K562 (cell line): ENCODE data around the gene VARS1. TPM values are rescaled to one million over a fixed set of nuclear protein-coding genes. Genes with fewer than 3 reads are reported as not detected.
A peak's percentile ranks its signal among the peaks of the same experiment; 100 is the strongest.

ENCODE experiments used
- ATF1 ChIP-seq, 2 experiments: fragments of 450-650 bp in 1 of 2; IDR thresholded peaks; 2 replicates each; pipeline ENCODE4 v1.6.1; 2016; ENCODE audit warnings: missing compliant biosample characterization in 1 of 2, missing genetic modification characterization in 1 of 2
- BRD4 ChIP-seq: fragments of 200-600 bp; sonication (generic); IDR thresholded peaks from 2 replicates; pipeline ENCODE4 v1.6.1; 2017; ENCODE audit warnings: inconsistent platforms
- CXXC5 ChIP-seq: fragments of 250-450 bp; sonication (Bioruptor Pico); IDR thresholded peaks from 2 replicates; pipeline ENCODE4 v1.8.0; 2022; ENCODE audit warnings: inconsistent platforms, mild to moderate bottlenecking, moderate library complexity
- MYC ChIP-seq, 2 experiments: fragments of 250-450 bp in 1 of 2; sonication (Bioruptor Pico) in 1 of 2; IDR thresholded peaks; 2 replicates each; pipeline versions ENCODE4 v1.5.1 to v1.6.1; 2012 to 2021; ENCODE audit warnings: low read depth in 2 of 2, borderline replicate concordance in 1 of 2, improper control_type of control experiment in 1 of 2, low read length in 1 of 2, mild to moderate bottlenecking in 1 of 2, moderate library complexity in 1 of 2
- NR4A1 ChIP-seq, 2 experiments: fragments of 250-450 bp in 1 of 2; fragments of 450-650 bp in 1 of 2; sonication (Bioruptor Pico) in 1 of 2; IDR thresholded peaks; 2 replicates each; pipeline versions ENCODE4 v1.4.0 to v1.6.1; 2016 to 2020; ENCODE audit warnings: mild to moderate bottlenecking in 2 of 2, missing compliant biosample characterization in 1 of 2, missing genetic modification characterization in 1 of 2, moderate library complexity in 1 of 2
- PHF8 ChIP-seq: fragments of 200-600 bp; sonication (generic); IDR thresholded peaks from 2 replicates; pipeline ENCODE4 v1.6.1; 2012; ENCODE audit warnings: mixed run types, mild to moderate bottlenecking, inconsistent platforms, low read length, moderate library complexity, borderline replicate concordance
- POLR3A ChIP-seq: IDR thresholded peaks from 2 replicates; pipeline ENCODE4 v1.6.1; 2011; ENCODE audit warnings: borderline replicate concordance, mild to moderate bottlenecking, moderate library complexity; ENCODE audit not compliant: insufficient read length, insufficient read depth; ENCODE audit errors: extremely low read depth
- SMC3 ChIP-seq: conservative IDR thresholded peaks from 2 replicates; pipeline ENCODE4 v1.6.1; 2011; ENCODE audit warnings: low read depth, low read length, improper control_type of control experiment; ENCODE audit not compliant: insufficient read depth
- ZNF212 ChIP-seq: fragments of 450-650 bp; formaldehyde crosslinking; IDR thresholded peaks from 2 replicates; pipeline ENCODE4 v1.4.0; 2020; ENCODE audit warnings: mild to moderate bottlenecking
- ZNF551 ChIP-seq: fragments of 250-450 bp; sonication (Bioruptor Pico); IDR thresholded peaks from 2 replicates; pipeline ENCODE4 v1.5.0; 2021; ENCODE audit warnings: mild to moderate bottlenecking, moderate library complexity
- polyA plus RNA-seq, 8 experiments: library from polyadenylated mRNA; depleted of rRNA in 4 of 8; stranded (reverse) in 5 of 8; unstranded in 3 of 8; fragments of >200 nt; fragmentation: Nextera tagmentation in 2 of 8; fragmentation: Illumina TruSeq in 1 of 8; extraction: Ambion mirVana in 2 of 8; extraction: Trizol in 1 of 8; gene quantifications; 2 replicates each; pipeline versions ENCODE4 v1.2.1 to v1.2.3, GENCODE V29; 2011 to 2014; ENCODE audit warnings: inconsistent platforms in 1 of 8, missing spikeins in 1 of 8
- total RNA-seq, 7 experiments: library from RNA; depleted of rRNA in 6 of 7; stranded (reverse); fragments of >200 nt in 6 of 7; fragmentation: Illumina TruSeq in 2 of 7; extraction: Trizol in 2 of 7; gene quantifications; 2 replicates each; pipeline versions ENCODE4 v1.2.1 to v1.2.3, GENCODE V29; 2011 to 2021; ENCODE audit warnings: low replicate concordance in 1 of 7
- TF ChIP-seq, protein P1 (sequence below): fragments of 450-650 bp; formaldehyde crosslinking; IDR thresholded peaks from 2 replicates; pipeline ENCODE4 v1.4.0; 2022; ENCODE audit warnings: missing genetic modification characterization
- TF ChIP-seq, protein P2 (sequence below): sonication (generic); formaldehyde crosslinking; IDR thresholded peaks from 2 replicates; pipeline ENCODE4 v1.5.0; 2020; ENCODE audit warnings: missing genetic modification reagents
- TF ChIP-seq, protein P3 (sequence below), 2 experiments: IDR thresholded peaks; 2 replicates each; pipeline ENCODE4 v1.6.1; 2012; ENCODE audit warnings: improper control_type of control experiment in 2 of 2, low read depth in 2 of 2, low read length in 2 of 2, borderline replicate concordance in 1 of 2
- TF ChIP-seq, protein P4 (sequence below): sonication (generic); formaldehyde crosslinking; IDR thresholded peaks from 2 replicates; pipeline ENCODE4 v1.8.0; 2022; ENCODE audit warnings: mild to moderate bottlenecking, missing genetic modification reagents

The VARS1 gene
- total and polyA plus RNA-seq, 9 of the 15 experiments (the other 6 are each of a cell fraction or from before 2014, with no cell fraction given): 2.9 to 488 (median 130) TPM

DNA sequence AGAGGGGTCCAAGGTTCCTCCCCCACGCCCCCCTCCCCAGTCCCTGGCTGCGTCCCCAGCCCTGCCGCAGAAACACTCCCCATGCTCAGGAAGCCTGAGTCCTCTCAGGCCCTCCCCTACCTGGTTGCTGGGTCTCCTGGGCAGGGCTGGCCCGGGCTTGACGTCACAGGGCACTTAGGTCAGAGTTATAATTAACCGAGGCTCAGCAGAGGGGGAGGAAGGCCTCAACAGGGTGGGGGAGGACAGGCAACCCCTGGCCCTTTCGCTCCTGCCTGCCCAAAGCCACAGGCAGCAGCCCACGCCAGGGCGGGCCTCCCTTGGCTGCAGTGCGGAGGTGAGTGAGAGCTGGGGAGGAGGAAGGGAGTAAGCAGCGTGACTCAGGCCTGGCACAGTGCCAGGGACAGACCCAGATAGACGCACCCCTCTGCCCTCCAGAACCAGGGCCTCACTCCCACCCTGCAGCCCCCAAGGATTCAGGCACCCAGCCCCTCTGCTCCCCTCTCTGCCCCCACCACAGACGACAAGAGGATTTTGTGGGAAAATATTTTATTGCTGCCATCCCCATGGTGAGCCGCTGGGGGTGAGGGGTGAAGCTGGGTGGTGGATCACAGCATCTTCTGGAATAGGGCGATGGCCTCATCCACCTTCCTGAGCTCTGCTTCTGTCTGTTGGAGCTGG, 18.4 kb downstream of the VARS1 start, which contains the start of gene VWA7 (continued):
- TF ChIP-seq, protein P1, sequence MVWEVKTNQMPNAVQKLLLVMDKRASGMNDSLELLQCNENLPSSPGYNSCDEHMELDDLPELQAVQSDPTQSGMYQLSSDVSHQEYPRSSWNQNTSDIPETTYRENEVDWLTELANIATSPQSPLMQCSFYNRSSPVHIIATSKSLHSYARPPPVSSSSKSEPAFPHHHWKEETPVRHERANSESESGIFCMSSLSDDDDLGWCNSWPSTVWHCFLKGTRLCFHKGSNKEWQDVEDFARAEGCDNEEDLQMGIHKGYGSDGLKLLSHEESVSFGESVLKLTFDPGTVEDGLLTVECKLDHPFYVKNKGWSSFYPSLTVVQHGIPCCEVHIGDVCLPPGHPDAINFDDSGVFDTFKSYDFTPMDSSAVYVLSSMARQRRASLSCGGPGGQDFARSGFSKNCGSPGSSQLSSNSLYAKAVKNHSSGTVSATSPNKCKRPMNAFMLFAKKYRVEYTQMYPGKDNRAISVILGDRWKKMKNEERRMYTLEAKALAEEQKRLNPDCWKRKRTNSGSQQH (CRISPR knock-in tag): peak; percentile 27; the same call in 1 of the 2 replicates
- TF ChIP-seq ZNF551 (no peak), PHF8 (peak; percentile 30; the same call in 1 of the 2 replicates), ZNF212 (no peak), NR4A1 (CRISPR knock-in tag; IDR thresholded peaks at IDR 0.05) (peak; percentile 79; the same call in 1 of the 2 replicates), NR4A1 (tag; IDR thresholded peaks at IDR 0.05) (peak; percentile 86), SMC3 (peak; percentile 51; the same call in 1 of the 2 replicates), CXXC5 (CRISPR knock-in tag) (peak; percentile 91), MYC (IDR thresholded peaks at IDR 0.05; ENCODE audit: low read depth, low read length) (peak; percentile 86), MYC (CRISPR knock-in tag; IDR thresholded peaks at IDR 0.05; ENCODE audit: borderline replicate concordance, low read depth) (peak; percentile 78; the same call in 1 of the 2 replicates), POLR3A (no peak), BRD4 (no peak), ATF1 (CRISPR knock-in tag; IDR thresholded peaks at IDR 0.05) (no peak; the same call in 1 of the 2 replicates), ATF1 (tag; IDR thresholded peaks at IDR 0.05) (peak; percentile 97)
- TF ChIP-seq, protein P2, sequence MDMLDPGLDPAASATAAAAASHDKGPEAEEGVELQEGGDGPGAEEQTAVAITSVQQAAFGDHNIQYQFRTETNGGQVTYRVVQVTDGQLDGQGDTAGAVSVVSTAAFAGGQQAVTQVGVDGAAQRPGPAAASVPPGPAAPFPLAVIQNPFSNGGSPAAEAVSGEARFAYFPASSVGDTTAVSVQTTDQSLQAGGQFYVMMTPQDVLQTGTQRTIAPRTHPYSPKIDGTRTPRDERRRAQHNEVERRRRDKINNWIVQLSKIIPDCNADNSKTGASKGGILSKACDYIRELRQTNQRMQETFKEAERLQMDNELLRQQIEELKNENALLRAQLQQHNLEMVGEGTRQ: no peak; the same call in 1 of the 2 replicates
- TF ChIP-seq, protein P3, sequence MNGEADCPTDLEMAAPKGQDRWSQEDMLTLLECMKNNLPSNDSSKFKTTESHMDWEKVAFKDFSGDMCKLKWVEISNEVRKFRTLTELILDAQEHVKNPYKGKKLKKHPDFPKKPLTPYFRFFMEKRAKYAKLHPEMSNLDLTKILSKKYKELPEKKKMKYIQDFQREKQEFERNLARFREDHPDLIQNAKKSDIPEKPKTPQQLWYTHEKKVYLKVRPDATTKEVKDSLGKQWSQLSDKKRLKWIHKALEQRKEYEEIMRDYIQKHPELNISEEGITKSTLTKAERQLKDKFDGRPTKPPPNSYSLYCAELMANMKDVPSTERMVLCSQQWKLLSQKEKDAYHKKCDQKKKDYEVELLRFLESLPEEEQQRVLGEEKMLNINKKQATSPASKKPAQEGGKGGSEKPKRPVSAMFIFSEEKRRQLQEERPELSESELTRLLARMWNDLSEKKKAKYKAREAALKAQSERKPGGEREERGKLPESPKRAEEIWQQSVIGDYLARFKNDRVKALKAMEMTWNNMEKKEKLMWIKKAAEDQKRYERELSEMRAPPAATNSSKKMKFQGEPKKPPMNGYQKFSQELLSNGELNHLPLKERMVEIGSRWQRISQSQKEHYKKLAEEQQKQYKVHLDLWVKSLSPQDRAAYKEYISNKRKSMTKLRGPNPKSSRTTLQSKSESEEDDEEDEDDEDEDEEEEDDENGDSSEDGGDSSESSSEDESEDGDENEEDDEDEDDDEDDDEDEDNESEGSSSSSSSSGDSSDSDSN (IDR thresholded peaks at IDR 0.05; ENCODE audit: borderline replicate concordance in 1 of 2, low read depth in 2 of 2, low read length in 2 of 2): peak in 1 of 2 experiments; percentile 98; a peak in 2 of 4 replicates
- TF ChIP-seq, protein P4, sequence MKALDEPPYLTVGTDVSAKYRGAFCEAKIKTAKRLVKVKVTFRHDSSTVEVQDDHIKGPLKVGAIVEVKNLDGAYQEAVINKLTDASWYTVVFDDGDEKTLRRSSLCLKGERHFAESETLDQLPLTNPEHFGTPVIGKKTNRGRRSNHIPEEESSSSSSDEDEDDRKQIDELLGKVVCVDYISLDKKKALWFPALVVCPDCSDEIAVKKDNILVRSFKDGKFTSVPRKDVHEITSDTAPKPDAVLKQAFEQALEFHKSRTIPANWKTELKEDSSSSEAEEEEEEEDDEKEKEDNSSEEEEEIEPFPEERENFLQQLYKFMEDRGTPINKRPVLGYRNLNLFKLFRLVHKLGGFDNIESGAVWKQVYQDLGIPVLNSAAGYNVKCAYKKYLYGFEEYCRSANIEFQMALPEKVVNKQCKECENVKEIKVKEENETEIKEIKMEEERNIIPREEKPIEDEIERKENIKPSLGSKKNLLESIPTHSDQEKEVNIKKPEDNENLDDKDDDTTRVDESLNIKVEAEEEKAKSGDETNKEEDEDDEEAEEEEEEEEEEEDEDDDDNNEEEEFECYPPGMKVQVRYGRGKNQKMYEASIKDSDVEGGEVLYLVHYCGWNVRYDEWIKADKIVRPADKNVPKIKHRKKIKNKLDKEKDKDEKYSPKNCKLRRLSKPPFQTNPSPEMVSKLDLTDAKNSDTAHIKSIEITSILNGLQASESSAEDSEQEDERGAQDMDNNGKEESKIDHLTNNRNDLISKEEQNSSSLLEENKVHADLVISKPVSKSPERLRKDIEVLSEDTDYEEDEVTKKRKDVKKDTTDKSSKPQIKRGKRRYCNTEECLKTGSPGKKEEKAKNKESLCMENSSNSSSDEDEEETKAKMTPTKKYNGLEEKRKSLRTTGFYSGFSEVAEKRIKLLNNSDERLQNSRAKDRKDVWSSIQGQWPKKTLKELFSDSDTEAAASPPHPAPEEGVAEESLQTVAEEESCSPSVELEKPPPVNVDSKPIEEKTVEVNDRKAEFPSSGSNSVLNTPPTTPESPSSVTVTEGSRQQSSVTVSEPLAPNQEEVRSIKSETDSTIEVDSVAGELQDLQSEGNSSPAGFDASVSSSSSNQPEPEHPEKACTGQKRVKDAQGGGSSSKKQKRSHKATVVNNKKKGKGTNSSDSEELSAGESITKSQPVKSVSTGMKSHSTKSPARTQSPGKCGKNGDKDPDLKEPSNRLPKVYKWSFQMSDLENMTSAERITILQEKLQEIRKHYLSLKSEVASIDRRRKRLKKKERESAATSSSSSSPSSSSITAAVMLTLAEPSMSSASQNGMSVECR (CRISPR knock-in tag): peak; percentile 89
